Medulla oblongata (tissue), 1 donor: ENCODE results near the gene PRDM16.

Source experiments
- DNase-seq: peaks from one replicate; pipeline ENCODE4 v3.0.0-alpha.2; 2015; ENCODE audit errors: extremely low spot score

PRDM16 gene

GRCh38 chr1:3410142-3410925 lies 341.3 kb downstream of the PRDM16 start:
- peak; percentile 86 for DNase-seq

GRCh38 chr1:3411806-3412205 lies 342.8 kb downstream of the PRDM16 start:
- DNase-seq = no peak

GRCh38 chr1:3412376-3412775 lies 343.4 kb downstream of the PRDM16 start:
- DNase-seq = no peak

- no peak for DNase-seq
These were observed 345.1 kb downstream of the PRDM16 start for GRCh38 chr1:3413975-3414710.

GRCh38 chr1:3415260-3416090 lies 346.5 kb downstream of the PRDM16 start:
- DNase-seq = no peak

- no peak for DNase-seq
These were observed 348.2 kb downstream of the PRDM16 start for GRCh38 chr1:3417082-3417739.

- no peak for DNase-seq
These were observed 348.9 kb downstream of the PRDM16 start for GRCh38 chr1:3417934-3418333.

GRCh38 chr1:3418600-3418999 lies 349.6 kb downstream of the PRDM16 start:
- DNase-seq = no peak

GRCh38 chr1:3419415-3420204 lies 350.6 kb downstream of the PRDM16 start:
- no peak for DNase-seq

GRCh38 chr1:3420218-3420951 lies 351.4 kb downstream of the PRDM16 start:
- DNase-seq = no peak

- peak; percentile 39 for DNase-seq
These were observed 353.6 kb downstream of the PRDM16 start for GRCh38 chr1:3422638-3423037.

- DNase-seq = peak; percentile 75
These were observed 354.3 kb downstream of the PRDM16 start for GRCh38 chr1:3423245-3423829.

- DNase-seq = peak; percentile 19
These were observed 355.1 kb downstream of the PRDM16 start for GRCh38 chr1:3423896-3424611.

- DNase-seq = no peak
These were observed 356.6 kb downstream of the PRDM16 start for GRCh38 chr1:3425486-3426215.

GRCh38 chr1:3426956-3427535 lies 358.0 kb downstream of the PRDM16 start:
- DNase-seq = no peak

GRCh38 chr1:3427711-3428704 lies 359.0 kb downstream of the PRDM16 start:
- no peak for DNase-seq

GRCh38 chr1:3428899-3429298 lies 359.9 kb downstream of the PRDM16 start:
- no peak for DNase-seq
